Breast epithelium (tissue), 3 donors: Measurements from ENCODE around the gene AMT.

ENCODE experiments used
- CTCF ChIP-seq, 3 donors: fragments of 450-650 bp; IDR thresholded peaks; one replicate each; pipeline ENCODE4 v1.5.1; 2016 to 2017; ENCODE audit warnings: antibody characterized with exemption in 3 of 3, mild to moderate bottlenecking in 3 of 3, moderate library complexity in 3 of 3
- POLR2A ChIP-seq: fragments of 450-650 bp; IDR thresholded peaks from one replicate; pipeline ENCODE4 v1.6.1; 2016; ENCODE audit warnings: antibody characterized with exemption, mild to moderate bottlenecking, moderate library complexity
- POLR2AphosphoS5 ChIP-seq, 3 donors: sonication (generic); formaldehyde crosslinking; IDR thresholded peaks; one replicate each; pipeline ENCODE4 v1.6.1; 2017; ENCODE audit warnings: antibody characterized with exemption in 3 of 3

GRCh38 chr3:49389297-49389696 is 33.0 kb downstream of the AMT start:
- TF ChIP-seq POLR2A = no peak
- no peak for TF ChIP-seq CTCF (IDR thresholded peaks at IDR 0.05)
- no peak for TF ChIP-seq POLR2AphosphoS5 (IDR thresholded peaks at IDR 0.05)
